Nephron (organoid): ENCODE data around the gene PPM1F.

Experiments
- H3K27ac Mint-ChIP-seq, 3 experiments: 2 replicates each; pipeline ENCODE4 v1.8.0; 2020; ENCODE audit warnings: mixed read lengths in 3 of 3, mild to moderate bottlenecking in 2 of 3, moderate library complexity in 1 of 3
- H3K27me3 Mint-ChIP-seq: 2 replicates; pipeline ENCODE4 v1.8.0; 2021; ENCODE audit warnings: low read depth, mild to moderate bottlenecking, moderate library complexity, mixed read lengths
- H3K36me3 Mint-ChIP-seq: 2 replicates; pipeline ENCODE4 v1.8.0; 2020; ENCODE audit warnings: low read depth, mixed read lengths
- H3K4me1 Mint-ChIP-seq: 2 replicates; pipeline ENCODE4 v1.8.0; 2020; ENCODE audit warnings: mixed read lengths
- H3K4me3 Mint-ChIP-seq, 3 experiments: 2 replicates each; pipeline ENCODE4 v1.8.0; 2020; ENCODE audit warnings: mild to moderate bottlenecking in 3 of 3, mixed read lengths in 3 of 3, moderate library complexity in 2 of 3
- H3K9me3 Mint-ChIP-seq: 2 replicates; pipeline ENCODE4 v1.8.0; 2020; ENCODE audit warnings: mixed read lengths
- CTCF ChIP-seq, 3 experiments: fragments of 200-600 bp; sonication (generic); IDR thresholded peaks; one replicate each; pipeline ENCODE4 v1.5.0; 2021; ENCODE audit warnings: antibody characterized with exemption in 3 of 3; ENCODE audit not compliant: unreplicated experiment in 3 of 3

The PPM1F gene

GRCh38 chr22:21920341-21921183 is 32.1 kb downstream of the PPM1F start:
- no peaks in the 10 kb centered on the region for H3K9me3 Mint-ChIP-seq
- no peak overlapping the region for H3K27ac Mint-ChIP-seq
- no peak overlapping the region for H3K4me3 Mint-ChIP-seq
- H3K4me1 Mint-ChIP-seq: peaks cover 11% of the 10 kb centered on the region
- TF ChIP-seq CTCF (IDR thresholded peaks at IDR 0.05; ENCODE audit: unreplicated experiment in 3 of 3): no peak
- H3K27me3 Mint-ChIP-seq: no peaks in the 10 kb centered on the region
- H3K36me3 Mint-ChIP-seq: peaks cover 8% of the 10 kb centered on the region

- Mint-ChIP-seq H3K4me1 (peaks cover 10% of the 10 kb centered on the region), H3K27me3 (no peaks in the 10 kb centered on the region), H3K36me3 (peaks cover 4% of the 10 kb centered on the region)
Observed at GRCh38 chr22:21919526-21920307, 32.9 kb downstream of the PPM1F start.

GRCh38 chr22:21918466-21919185 is 34.0 kb downstream of the PPM1F start:
- Mint-ChIP-seq H3K9me3 (no peaks in the 10 kb centered on the region), H3K27ac (no peak overlapping the region), H3K4me3 (no peak overlapping the region), H3K36me3 (peaks cover 4% of the 10 kb centered on the region), H3K27me3 (no peaks in the 10 kb centered on the region), H3K4me1 (peaks cover 10% of the 10 kb centered on the region)
- TF ChIP-seq CTCF (IDR thresholded peaks at IDR 0.05; ENCODE audit: unreplicated experiment in 3 of 3): no peak

More at GRCh38 chr22:21919526-21920307, 32.9 kb downstream of the PPM1F start:
- TF ChIP-seq CTCF (IDR thresholded peaks at IDR 0.05; ENCODE audit: unreplicated experiment in 3 of 3): no peak
- no peaks in the 10 kb centered on the region for H3K9me3 Mint-ChIP-seq
- H3K27ac Mint-ChIP-seq: no peak overlapping the region
- no peak overlapping the region for H3K4me3 Mint-ChIP-seq

GRCh38 chr22:21917959-21918261 is 34.7 kb downstream of the PPM1F start:
- H3K4me3 Mint-ChIP-seq: no peak overlapping the region
- H3K9me3 Mint-ChIP-seq: no peaks in the 10 kb centered on the region
- peaks cover 4% of the 10 kb centered on the region for H3K36me3 Mint-ChIP-seq
- TF ChIP-seq CTCF (IDR thresholded peaks at IDR 0.05; ENCODE audit: unreplicated experiment in 3 of 3): no peak
- no peaks in the 10 kb centered on the region for H3K27me3 Mint-ChIP-seq
- no peak overlapping the region for H3K27ac Mint-ChIP-seq
- peaks cover 10% of the 10 kb centered on the region for H3K4me1 Mint-ChIP-seq

GRCh38 chr22:21917181-21917958 is 35.3 kb downstream of the PPM1F start:
- H3K9me3 Mint-ChIP-seq: no peaks in the 10 kb centered on the region
- TF ChIP-seq CTCF (IDR thresholded peaks at IDR 0.05; ENCODE audit: unreplicated experiment in 3 of 3): no peak

More at GRCh38 chr22:21917181-21917958, 35.3 kb downstream of the PPM1F start:
- no peaks in the 10 kb centered on the region for H3K27me3 Mint-ChIP-seq
- H3K27ac Mint-ChIP-seq: peak overlapping the region; percentile 44 to 74 (median 62)
- peak overlapping the region in 1 of 3 experiments; percentile 14 for H3K4me3 Mint-ChIP-seq
- peaks cover 10% of the 10 kb centered on the region for H3K4me1 Mint-ChIP-seq
- H3K36me3 Mint-ChIP-seq: peaks cover 4% of the 10 kb centered on the region
